K562 (cell line): Measurements from ENCODE around the gene LAMA2. TPM values are rescaled to one million over a fixed set of nuclear protein-coding genes. Genes with fewer than 3 reads are reported as not detected.

Experiments
- ATAC-seq: fragments of 200-7000 bp; cut with Tn5 transposase; 3 replicates; pipeline ENCODE4 v1.9.1; 2020; ENCODE audit warnings: moderate library complexity
- BruUV-seq: library from RNA; stranded (reverse); fragments of 400-500 nt; replicated peaks from 2 replicates; lab custom pipeline; 2021; lab: Mats Ljungman, UMichigan
- CTCF ChIA-PET: fragments of 300-600 bp; formaldehyde crosslinking; extraction: SDS; loops from one replicate; lab custom pipeline; 2021; ENCODE audit warnings: low intra/inter-chr PET ratio; lab: Yijun Ruan, JAX
- POLR2A ChIA-PET: fragments of 300-600, 350-650 bp; sonication (Branson Sonifier 250); formaldehyde crosslinking; extraction: SDS; loops from one replicate; lab custom pipeline; 2021; ENCODE audit warnings: antibody characterized with exemption, inconsistent platforms; lab: Yijun Ruan, JAX
- DNase-seq, 4 experiments: peaks; one replicate each; pipeline versions ENCODE4 v3.0.0 to v3.0.0-alpha.2; 2011 to 2018; ENCODE audit warnings: low spot score in 3 of 4, mixed read lengths in 3 of 4; ENCODE audit errors: extremely low read depth in 1 of 4
- FAIRE-seq: peaks from 2 replicates; lab custom pipeline; 2011; peaks lifted over from hg19 to GRCh38; lab: Jason Lieb, UNC
- H2AFZ ChIP-seq: 2 replicates; pipeline ENCODE4 v1.6.0; 2011; ENCODE audit warnings: low read depth, low read length, control low read depth, inconsistent platforms
- H3K27ac ChIP-seq: fragments of 200-600 bp; 3 replicates; pipeline ENCODE4 v1.8.0; 2011; ENCODE audit warnings: low read depth, mild to moderate bottlenecking, control low read depth, inconsistent platforms, low read length, moderate library complexity, mixed read lengths; ENCODE audit errors: extremely low read depth
- H3K27me3 ChIP-seq, 2 experiments: fragments of 300-600 bp in 1 of 2; 2 replicates in 1 of 2; 3 replicates in 1 of 2; pipeline versions ENCODE4 v1.6.0 to v1.8.0; 2011; ENCODE audit warnings: inconsistent platforms in 2 of 2, low read length in 2 of 2, mild to moderate bottlenecking in 1 of 2, mixed read lengths in 1 of 2, moderate library complexity in 1 of 2; ENCODE audit not compliant: control insufficient read depth in 2 of 2, insufficient read depth in 2 of 2
- H3K36me3 ChIP-seq: fragments of 300-600 bp; 3 replicates; pipeline ENCODE4 v1.8.0; 2011; ENCODE audit warnings: mild to moderate bottlenecking, low read length, inconsistent platforms; ENCODE audit not compliant: control insufficient read depth, insufficient read depth
- H3K4me1 ChIP-seq, 2 experiments: fragments of 200-600 bp in 1 of 2; replicated peaks in 1 of 2; 2 replicates in 1 of 2; 3 replicates in 1 of 2; pipeline versions ENCODE4 v1.5.1 to v1.8.0; 2011; ENCODE audit warnings: inconsistent platforms in 2 of 2, low read length in 2 of 2, mild to moderate bottlenecking in 1 of 2, mixed read lengths in 1 of 2, moderate library complexity in 1 of 2; ENCODE audit not compliant: control insufficient read depth in 2 of 2, insufficient read depth in 2 of 2
- H3K4me2 ChIP-seq: 2 replicates; pipeline ENCODE4 v1.6.1; 2011; ENCODE audit warnings: low read length, control low read depth, inconsistent platforms, mixed read lengths; ENCODE audit not compliant: insufficient read depth
- H3K4me3 ChIP-seq: fragments of 200-600 bp; sonication (generic), shearing (Covaris generic); 2 replicates; pipeline ENCODE4 v1.5.1; 2016; ENCODE audit warnings: control low read depth, inconsistent platforms
- H3K79me2 ChIP-seq: fragments of 200-600 bp; 3 replicates; pipeline ENCODE4 v1.8.0; 2011; ENCODE audit warnings: low read length, inconsistent platforms; ENCODE audit not compliant: control insufficient read depth, insufficient read depth
- H3K9ac ChIP-seq, 2 experiments: 2 replicates each; pipeline versions ENCODE4 v1.6.0 to v1.6.1; 2011; ENCODE audit warnings: low read depth in 2 of 2, low read length in 2 of 2, control low read depth in 1 of 2, inconsistent platforms in 1 of 2, mild to moderate bottlenecking in 1 of 2, mixed read lengths in 1 of 2; ENCODE audit not compliant: insufficient read depth in 1 of 2
- H3K9me1 ChIP-seq: one replicate; pipeline ENCODE4 v1.6.0; 2011; ENCODE audit warnings: inconsistent platforms, mild to moderate bottlenecking, low read length, moderate library complexity; ENCODE audit not compliant: control insufficient read depth, insufficient read depth
- H3K9me3 ChIP-seq: replicated peaks from 2 replicates; pipeline ENCODE4 v1.5.1; 2011; ENCODE audit warnings: low read depth, low read length, inconsistent platforms; ENCODE audit not compliant: control insufficient read depth, insufficient read depth
- H4K20me1 ChIP-seq: replicated peaks from 2 replicates; pipeline ENCODE4 v1.6.1; 2011; ENCODE audit warnings: low read length, inconsistent platforms, mixed read lengths; ENCODE audit not compliant: control insufficient read depth, insufficient read depth
- BRF2 ChIP-seq: IDR thresholded peaks from 3 replicates; pipeline ENCODE4 v1.6.1; 2011; ENCODE audit warnings: borderline replicate concordance, mild to moderate bottlenecking; ENCODE audit not compliant: insufficient read length, insufficient read depth
- E2F4 ChIP-seq: sonication (generic); formaldehyde crosslinking; IDR thresholded peaks from 2 replicates; pipeline ENCODE4 v1.8.0; 2022; ENCODE audit warnings: mild to moderate bottlenecking, low read depth, missing genetic modification reagents
- ETV1 ChIP-seq: fragments of 450-650 bp; conservative IDR thresholded peaks from 2 replicates; pipeline ENCODE4 v1.6.1; 2016; ENCODE audit warnings: missing genetic modification characterization, control low read depth, low read depth, missing compliant biosample characterization
- IRF9 ChIP-seq: fragments of 450-650 bp; IDR thresholded peaks from 2 replicates; pipeline ENCODE4 v1.6.1; 2016; ENCODE audit warnings: missing biosample characterization, missing genetic modification characterization
- MEF2A ChIP-seq: IDR thresholded peaks from 2 replicates; pipeline ENCODE4 v1.6.1; 2011; ENCODE audit warnings: low read depth, mild to moderate bottlenecking, low read length, moderate library complexity; ENCODE audit not compliant: control insufficient read depth
- TOE1 ChIP-seq, 2 experiments: fragments of 450-650 bp in 1 of 2; sonication (generic) in 1 of 2; formaldehyde crosslinking in 1 of 2; IDR thresholded peaks; 2 replicates each; pipeline versions ENCODE4 v1.7.1 to v1.8.0; 2016 to 2022; ENCODE audit warnings: borderline replicate concordance in 2 of 2, mild to moderate bottlenecking in 2 of 2, antibody characterized with exemption in 1 of 2, inconsistent platforms in 1 of 2, low read depth in 1 of 2, missing genetic modification reagents in 1 of 2, moderate library complexity in 1 of 2
- ZBTB33 ChIP-seq: sonication (generic); formaldehyde crosslinking; IDR thresholded peaks from 2 replicates; pipeline ENCODE4 v1.8.1; 2023; ENCODE audit warnings: mild to moderate bottlenecking, missing genetic modification reagents
- ZNF696 ChIP-seq: fragments of 250-450 bp; sonication (Bioruptor Pico); conservative IDR thresholded peaks from 2 replicates; pipeline ENCODE4 v1.4.0; 2020; ENCODE audit warnings: mild to moderate bottlenecking, moderate library complexity
- ZNF699 ChIP-seq: fragments of 250-450 bp; sonication (Bioruptor Pico); IDR thresholded peaks from 2 replicates; pipeline ENCODE4 v1.8.0; 2021; ENCODE audit warnings: mild to moderate bottlenecking, moderate library complexity; ENCODE audit not compliant: insufficient replicate concordance
- WGBS: fragments of 100-300 bp; shearing (Covaris generic); methylation state at CpG from one replicate; pipeline ENCODE4 v1.1.6; 2016; ENCODE audit warnings: low coverage, mixed read lengths; ENCODE audit not compliant: insufficient coverage; ENCODE audit errors: missing lambda C conversion rate; 5-methylcytosine and 5-hydroxymethylcytosine counted together
- in situ Hi-C: fragments of 300-500 bp; cut with MboI; formaldehyde crosslinking; loops from 4 replicates; pipeline ENCODE4 v1.15.0; 2018; ENCODE audit warnings: inconsistent platforms, mixed read lengths
- intact Hi-C: fragments of 100-400 bp; cut with micrococcal nuclease; formaldehyde crosslinking; loops from 2 replicates; pipeline ENCODE4 v1.14.2; 2022
- polyA plus RNA-seq, 8 experiments: library from polyadenylated mRNA; depleted of rRNA in 4 of 8; stranded (reverse) in 5 of 8; unstranded in 3 of 8; fragments of >200 nt; fragmentation: Nextera tagmentation in 2 of 8; fragmentation: Illumina TruSeq in 1 of 8; extraction: Ambion mirVana in 2 of 8; extraction: Trizol in 1 of 8; gene quantifications; 2 replicates each; pipeline versions ENCODE4 v1.2.1 to v1.2.3, GENCODE V29; 2011 to 2014; ENCODE audit warnings: inconsistent platforms in 1 of 8, missing spikeins in 1 of 8
- total RNA-seq, 7 experiments: library from RNA; depleted of rRNA in 6 of 7; stranded (reverse); fragments of >200 nt in 6 of 7; fragmentation: Illumina TruSeq in 2 of 7; extraction: Trizol in 2 of 7; gene quantifications; 2 replicates each; pipeline versions ENCODE4 v1.2.1 to v1.2.3, GENCODE V29; 2011 to 2021; ENCODE audit warnings: low replicate concordance in 1 of 7

Gene LAMA2
- total and polyA plus RNA-seq, 9 of the 15 experiments (the other 6 are each of a cell fraction or from before 2014, with no cell fraction given), result 0.04 to 1.5 (median 0.36) TPM

- intact Hi-C loops, result no loop called here
- H3K9me3 ChIP-seq, result no peaks in the 10 kb centered on the region
- DNase-seq (no peak), ATAC-seq (no peak), FAIRE-seq (no peak)
- in situ Hi-C loops, result no loop called here
- no peaks in the 10 kb centered on the region for H3K4me1 ChIP-seq
- H3K4me3 ChIP-seq, result no peak overlapping the region
- H3K9me1 ChIP-seq, result no peaks in the 10 kb centered on the region
- CTCF ChIA-PET, result no interaction called here
- no peaks in the 10 kb centered on the region for H3K27me3 ChIP-seq
- BruUV-seq, result no TSS peak
- H3K9ac ChIP-seq, result no peak overlapping the region
- 0% methylated on average over 1 of the region's 1 CpG for WGBS
- no peaks in the 10 kb centered on the region for H3K79me2 ChIP-seq
- no peak overlapping the region for H3K4me2 ChIP-seq
- no peak overlapping the region for H3K27ac ChIP-seq
- H3K36me3 ChIP-seq, result no peaks in the 10 kb centered on the region
- no peaks in the 10 kb centered on the region for H4K20me1 ChIP-seq
- H2AFZ ChIP-seq, result no peak overlapping the region
- POLR2A ChIA-PET, result no interaction called here
- no peak for TF ChIP-seq TOE1 (IDR thresholded peaks at IDR 0.05; ENCODE audit: borderline replicate concordance)
- TF ChIP-seq TOE1 (CRISPR knock-in tag; IDR thresholded peaks at IDR 0.05; ENCODE audit: borderline replicate concordance, low read depth), result no peak
- TF ChIP-seq ETV1, result no peak
- TF ChIP-seq BRF2, result no peak
- no peak for TF ChIP-seq ZBTB33 (CRISPR knock-in tag)
- no peak for TF ChIP-seq E2F4
- TF ChIP-seq ZNF699 (CRISPR knock-in tag), result no peak
- no peak for TF ChIP-seq ZNF696 (CRISPR knock-in tag)
- no peak for TF ChIP-seq MEF2A
- no peak for TF ChIP-seq IRF9
These were observed 227.9 kb downstream of the LAMA2 start for GRCh38 chr6:129110690-129111343.
